ENCODE data around the gene RUNDC3A.
A peak's percentile ranks its signal among the peaks of the same experiment; 100 is the strongest.

Gene RUNDC3A

GRCh38 chr17:44308320-44308818 is at the start of gene RUNDC3A:
RUNDC3A (plus strand) TSS chr17:44308601; CDS start chr17:44308833, 232 bp downstream.
- peak; percentile 62 to 72 (median 63) for DNase-seq (ENCODE audit: low read depth in 2 of 3, low spot score in 2 of 3)

- DNase-seq (ENCODE audit: low read depth in 2 of 3, low spot score in 2 of 3): no peak
These were observed 49.5 kb upstream of the RUNDC3A start for GRCh38 chr17:44258811-44259351.

GRCh38 chr17:44260296-44260695 is 48.1 kb upstream of the RUNDC3A start:
- DNase-seq (ENCODE audit: low read depth in 2 of 3, low spot score in 2 of 3): no peak

- DNase-seq (ENCODE audit: low read depth in 2 of 3, low spot score in 2 of 3): no peak
These were observed 45.7 kb upstream of the RUNDC3A start for GRCh38 chr17:44262654-44263225.

GRCh38 chr17:44263345-44263902 is 45.0 kb upstream of the RUNDC3A start:
- DNase-seq (ENCODE audit: low read depth in 2 of 3, low spot score in 2 of 3): no peak

GRCh38 chr17:44266402-44267164 is 41.8 kb upstream of the RUNDC3A start:
- DNase-seq (ENCODE audit: low read depth in 2 of 3, low spot score in 2 of 3): no peak

GRCh38 chr17:44267165-44267455 is 41.3 kb upstream of the RUNDC3A start:
- DNase-seq (ENCODE audit: low read depth in 2 of 3, low spot score in 2 of 3): no peak

- no peak for DNase-seq (ENCODE audit: low read depth in 2 of 3, low spot score in 2 of 3)
These were observed 40.4 kb upstream of the RUNDC3A start, which contains the start of gene SLC4A1 for GRCh38 chr17:44267818-44268490. SLC4A1 (minus strand) TSS chr17:44268135; CDS start chr17:44262866, 5,269 bp downstream.

- DNase-seq (ENCODE audit: low read depth in 2 of 3, low spot score in 2 of 3): no peak
These were observed 39.5 kb upstream of the RUNDC3A start for GRCh38 chr17:44268709-44269534.

- no peak for DNase-seq (ENCODE audit: low read depth in 2 of 3, low spot score in 2 of 3)
These were observed 38.7 kb upstream of the RUNDC3A start for GRCh38 chr17:44269535-44270240.

- no peak for DNase-seq (ENCODE audit: low read depth in 2 of 3, low spot score in 2 of 3)
These were observed 36.0 kb upstream of the RUNDC3A start for GRCh38 chr17:44272321-44272951.

- DNase-seq (ENCODE audit: low read depth in 2 of 3, low spot score in 2 of 3): no peak
These were observed 35.4 kb upstream of the RUNDC3A start for GRCh38 chr17:44272954-44273353.

GRCh38 chr17:44273607-44274006 is 34.8 kb upstream of the RUNDC3A start:
- DNase-seq (ENCODE audit: low read depth in 2 of 3, low spot score in 2 of 3): no peak

GRCh38 chr17:44277976-44278375 is 30.4 kb upstream of the RUNDC3A start:
- DNase-seq (ENCODE audit: low read depth in 2 of 3, low spot score in 2 of 3): no peak

- DNase-seq (ENCODE audit: low read depth in 2 of 3, low spot score in 2 of 3): no peak
These were observed 29.1 kb upstream of the RUNDC3A start for GRCh38 chr17:44279346-44279665.

- DNase-seq (ENCODE audit: low read depth in 2 of 3, low spot score in 2 of 3): peak in 1 of 3 experiments; percentile 4
These were observed 28.6 kb upstream of the RUNDC3A start for GRCh38 chr17:44279666-44280391.

GRCh38 chr17:44280392-44280937 is 27.9 kb upstream of the RUNDC3A start:
- DNase-seq (ENCODE audit: low read depth in 2 of 3, low spot score in 2 of 3): no peak

- no peak for DNase-seq (ENCODE audit: low read depth in 2 of 3, low spot score in 2 of 3)
These were observed 26.8 kb upstream of the RUNDC3A start for GRCh38 chr17:44281570-44281969.

GRCh38 chr17:44282264-44282663 is 26.1 kb upstream of the RUNDC3A start:
- DNase-seq (ENCODE audit: low read depth in 2 of 3, low spot score in 2 of 3): no peak
